Measurements from ENCODE around the gene GALNT7. TPM values are rescaled to one million over a fixed set of nuclear protein-coding genes. Genes with fewer than 3 reads are reported as not detected.

Gene GALNT7
- total and polyA plus RNA-seq, 2 of the 13 experiments (the other 11 are each of a cell fraction or from before 2014, with no cell fraction given): 0.08 to 0.13 TPM

DNA sequence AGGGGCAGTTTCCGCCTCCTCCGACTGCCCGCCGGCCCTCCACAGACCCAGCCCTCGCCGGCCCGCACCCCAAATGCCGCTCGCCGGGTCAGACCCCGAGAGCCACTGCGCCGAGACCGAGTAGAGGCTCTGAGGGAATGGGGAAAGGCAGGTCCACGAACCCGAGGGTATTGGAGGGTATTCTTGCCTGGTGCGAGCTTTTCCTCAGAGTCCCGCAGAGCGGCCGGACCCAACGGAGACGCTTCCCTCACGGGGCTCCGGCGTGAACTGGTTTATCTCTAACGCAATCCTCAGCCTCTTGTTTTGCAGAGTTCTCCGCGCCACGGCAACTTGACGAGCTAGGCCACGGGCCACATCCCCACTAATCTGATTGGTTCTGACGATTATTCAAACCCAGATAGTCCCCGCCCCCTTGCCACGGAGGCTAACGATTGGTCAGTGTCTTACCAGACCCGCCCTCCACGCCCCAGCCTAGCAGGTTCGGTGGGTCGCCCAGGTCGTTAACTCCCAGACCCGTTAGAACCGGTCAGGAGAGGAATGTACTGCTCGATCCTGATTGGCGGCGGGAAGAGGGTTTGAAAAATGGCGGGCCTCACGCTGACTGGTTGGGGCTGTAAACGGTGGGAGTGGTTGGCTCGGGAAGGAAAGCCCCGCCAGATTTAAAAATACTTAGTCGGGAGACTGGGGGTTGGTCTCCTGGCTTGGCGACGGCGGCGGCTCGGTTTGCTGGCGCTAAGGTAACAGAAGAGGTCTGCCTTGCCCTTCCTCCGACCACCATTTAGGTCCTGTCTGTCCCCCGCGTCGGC lies 165.7 kb downstream of the GALNT7 start, which contains the start of gene HMGB2 (continued):
- TF ChIP-seq, protein P1, sequence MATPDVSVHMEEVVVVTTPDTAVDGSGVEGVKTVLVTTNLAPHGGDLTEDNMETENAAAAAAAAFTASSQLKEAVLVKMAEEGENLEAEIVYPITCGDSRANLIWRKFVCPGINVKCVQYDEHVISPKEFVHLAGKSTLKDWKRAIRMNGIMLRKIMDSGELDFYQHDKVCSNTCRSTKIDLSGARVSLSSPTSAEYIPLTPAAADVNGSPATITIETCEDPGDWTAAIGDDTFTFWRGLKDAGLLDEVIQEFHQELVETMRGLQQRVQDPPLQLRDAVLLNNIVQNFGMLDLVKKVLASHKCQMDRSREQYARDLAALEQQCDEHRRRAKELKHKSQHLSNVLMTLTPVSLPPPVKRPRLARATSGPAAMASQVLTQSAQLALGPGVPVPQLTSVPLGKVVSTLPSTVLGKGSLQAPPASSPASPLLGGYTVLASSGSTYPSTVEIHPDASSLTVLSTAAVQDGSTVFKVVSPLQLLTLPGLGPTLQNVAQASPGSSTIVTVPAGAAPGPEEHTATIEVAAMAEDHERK (CRISPR knock-in tag; IDR thresholded peaks at IDR 0.05; ENCODE audit: low read depth): 0 out of 2 replicates have a peak, but pooled peaks have one; percentile 24
- no peak for TF ChIP-seq ADNP (CRISPR knock-in tag; IDR thresholded peaks at IDR 0.05)
- no peak for TF ChIP-seq NR2F6 (IDR thresholded peaks at IDR 0.05)
- peak; percentile 20; the same call in 1 of the 2 replicates for TF ChIP-seq NR2F6 (CRISPR knock-in tag; IDR thresholded peaks at IDR 0.05)
- no peak for TF ChIP-seq ISL2 (CRISPR knock-in tag; IDR thresholded peaks at IDR 0.05)
- no peak for TF ChIP-seq ELF3 (CRISPR knock-in tag; IDR thresholded peaks at IDR 0.05)
- no peak for TF ChIP-seq EHMT2 (IDR thresholded peaks at IDR 0.05; ENCODE audit: borderline replicate concordance, low read depth, low read length)
- TF ChIP-seq ZBTB38 (CRISPR knock-in tag; IDR thresholded peaks at IDR 0.05): 0 out of 2 replicates have a peak, but pooled peaks have one; percentile 41
- TF ChIP-seq, protein P2, sequence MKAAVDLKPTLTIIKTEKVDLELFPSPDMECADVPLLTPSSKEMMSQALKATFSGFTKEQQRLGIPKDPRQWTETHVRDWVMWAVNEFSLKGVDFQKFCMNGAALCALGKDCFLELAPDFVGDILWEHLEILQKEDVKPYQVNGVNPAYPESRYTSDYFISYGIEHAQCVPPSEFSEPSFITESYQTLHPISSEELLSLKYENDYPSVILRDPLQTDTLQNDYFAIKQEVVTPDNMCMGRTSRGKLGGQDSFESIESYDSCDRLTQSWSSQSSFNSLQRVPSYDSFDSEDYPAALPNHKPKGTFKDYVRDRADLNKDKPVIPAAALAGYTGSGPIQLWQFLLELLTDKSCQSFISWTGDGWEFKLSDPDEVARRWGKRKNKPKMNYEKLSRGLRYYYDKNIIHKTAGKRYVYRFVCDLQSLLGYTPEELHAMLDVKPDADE (CRISPR knock-in tag; IDR thresholded peaks at IDR 0.05): 0 out of 2 replicates have a peak, but pooled peaks have one; percentile 48
- TF ChIP-seq MTA1 (CRISPR knock-in tag; IDR thresholded peaks at IDR 0.05; ENCODE audit: borderline replicate concordance): no peak
- peak; percentile 81 for TF ChIP-seq ZSCAN31 (CRISPR knock-in tag; IDR thresholded peaks at IDR 0.05; ENCODE audit: low read depth)
- TF ChIP-seq RFX3 (CRISPR knock-in tag; IDR thresholded peaks at IDR 0.05): no peak
- TF ChIP-seq, protein P3, sequence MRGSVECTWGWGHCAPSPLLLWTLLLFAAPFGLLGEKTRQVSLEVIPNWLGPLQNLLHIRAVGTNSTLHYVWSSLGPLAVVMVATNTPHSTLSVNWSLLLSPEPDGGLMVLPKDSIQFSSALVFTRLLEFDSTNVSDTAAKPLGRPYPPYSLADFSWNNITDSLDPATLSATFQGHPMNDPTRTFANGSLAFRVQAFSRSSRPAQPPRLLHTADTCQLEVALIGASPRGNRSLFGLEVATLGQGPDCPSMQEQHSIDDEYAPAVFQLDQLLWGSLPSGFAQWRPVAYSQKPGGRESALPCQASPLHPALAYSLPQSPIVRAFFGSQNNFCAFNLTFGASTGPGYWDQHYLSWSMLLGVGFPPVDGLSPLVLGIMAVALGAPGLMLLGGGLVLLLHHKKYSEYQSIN (CRISPR knock-in tag; IDR thresholded peaks at IDR 0.05; ENCODE audit: borderline replicate concordance): no peak
- TF ChIP-seq, protein P4, sequence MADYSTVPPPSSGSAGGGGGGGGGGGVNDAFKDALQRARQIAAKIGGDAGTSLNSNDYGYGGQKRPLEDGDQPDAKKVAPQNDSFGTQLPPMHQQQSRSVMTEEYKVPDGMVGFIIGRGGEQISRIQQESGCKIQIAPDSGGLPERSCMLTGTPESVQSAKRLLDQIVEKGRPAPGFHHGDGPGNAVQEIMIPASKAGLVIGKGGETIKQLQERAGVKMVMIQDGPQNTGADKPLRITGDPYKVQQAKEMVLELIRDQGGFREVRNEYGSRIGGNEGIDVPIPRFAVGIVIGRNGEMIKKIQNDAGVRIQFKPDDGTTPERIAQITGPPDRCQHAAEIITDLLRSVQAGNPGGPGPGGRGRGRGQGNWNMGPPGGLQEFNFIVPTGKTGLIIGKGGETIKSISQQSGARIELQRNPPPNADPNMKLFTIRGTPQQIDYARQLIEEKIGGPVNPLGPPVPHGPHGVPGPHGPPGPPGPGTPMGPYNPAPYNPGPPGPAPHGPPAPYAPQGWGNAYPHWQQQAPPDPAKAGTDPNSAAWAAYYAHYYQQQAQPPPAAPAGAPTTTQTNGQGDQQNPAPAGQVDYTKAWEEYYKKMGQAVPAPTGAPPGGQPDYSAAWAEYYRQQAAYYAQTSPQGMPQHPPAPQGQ (CRISPR knock-in tag; IDR thresholded peaks at IDR 0.05; ENCODE audit: borderline replicate concordance): no peak
- TF ChIP-seq, protein P5, sequence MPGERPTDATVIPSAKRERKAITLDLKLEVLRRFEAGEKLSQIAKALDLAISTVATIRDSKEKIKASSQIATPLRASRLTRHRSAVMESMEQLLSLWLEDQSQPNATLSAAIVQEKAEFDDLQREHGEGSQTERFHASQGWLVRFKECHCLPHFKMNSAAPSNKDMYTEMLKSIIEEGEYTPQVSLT (CRISPR knock-in tag; IDR thresholded peaks at IDR 0.05; ENCODE audit: borderline replicate concordance, low read depth): no peak
- TF ChIP-seq, protein P6, sequence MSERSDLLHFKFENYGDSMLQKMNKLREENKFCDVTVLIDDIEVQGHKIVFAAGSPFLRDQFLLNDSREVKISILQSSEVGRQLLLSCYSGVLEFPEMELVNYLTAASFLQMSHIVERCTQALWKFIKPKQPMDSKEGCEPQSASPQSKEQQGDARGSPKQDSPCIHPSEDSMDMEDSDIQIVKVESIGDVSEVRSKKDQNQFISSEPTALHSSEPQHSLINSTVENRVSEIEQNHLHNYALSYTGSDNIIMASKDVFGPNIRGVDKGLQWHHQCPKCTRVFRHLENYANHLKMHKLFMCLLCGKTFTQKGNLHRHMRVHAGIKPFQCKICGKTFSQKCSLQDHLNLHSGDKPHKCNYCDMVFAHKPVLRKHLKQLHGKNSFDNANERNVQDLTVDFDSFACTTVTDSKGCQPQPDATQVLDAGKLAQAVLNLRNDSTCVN (CRISPR knock-in tag; IDR thresholded peaks at IDR 0.05; ENCODE audit: borderline replicate concordance): no peak
- peak; percentile 78 for TF ChIP-seq ATF1 (CRISPR knock-in tag; IDR thresholded peaks at IDR 0.05)
- no peak for TF ChIP-seq MATR3 (CRISPR knock-in tag; IDR thresholded peaks at IDR 0.05)
- TF ChIP-seq ARNT (IDR thresholded peaks at IDR 0.05): no peak
- TF ChIP-seq, protein P7, sequence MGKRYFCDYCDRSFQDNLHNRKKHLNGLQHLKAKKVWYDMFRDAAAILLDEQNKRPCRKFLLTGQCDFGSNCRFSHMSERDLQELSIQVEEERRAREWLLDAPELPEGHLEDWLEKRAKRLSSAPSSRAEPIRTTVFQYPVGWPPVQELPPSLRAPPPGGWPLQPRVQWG (CRISPR knock-in tag; IDR thresholded peaks at IDR 0.05; ENCODE audit: borderline replicate concordance, low read depth): no peak
- peak; percentile 14; the same call in 1 of the 2 replicates for TF ChIP-seq HCFC1 (IDR thresholded peaks at IDR 0.05; ENCODE audit: low read depth, low read length)

Measured in HepG2 (cell line).